SK-N-SH treated with all-trans-retinoic acid at 6 μM for 48 hours (cell line): Measurements from ENCODE around the gene SIN3B.
A peak's percentile ranks its signal among the peaks of the same experiment; 100 is the strongest.

ENCODE experiments used
- ATAC-seq: fragments of 200-7000 bp; cut with Tn5 transposase; 3 replicates; pipeline ENCODE4 v1.9.1; 2020; ENCODE audit warnings: mild to moderate bottlenecking, moderate library complexity
- ARNTL ChIP-seq: fragments of 450-650 bp; formaldehyde crosslinking; IDR thresholded peaks from 2 replicates; pipeline ENCODE4 v1.5.0; 2020; ENCODE audit warnings: low read depth, mild to moderate bottlenecking, moderate library complexity, borderline replicate concordance
- CSDC2 ChIP-seq: fragments of 250-450 bp; sonication (Bioruptor Pico); IDR thresholded peaks from 2 replicates; pipeline ENCODE4 v1.5.0; 2020; ENCODE audit warnings: mild to moderate bottlenecking, moderate library complexity
- ESRRG ChIP-seq: fragments of 250-450 bp; sonication (Bioruptor Pico); IDR thresholded peaks from 2 replicates; pipeline ENCODE4 v1.6.1; 2021; ENCODE audit warnings: mild to moderate bottlenecking
- GLIS3 ChIP-seq: fragments of 250-450 bp; sonication (Bioruptor Pico); IDR thresholded peaks from 2 replicates; pipeline ENCODE4 v1.5.0; 2020; ENCODE audit warnings: mild to moderate bottlenecking, moderate library complexity
- OSR1 ChIP-seq: fragments of 250-450 bp; sonication (Bioruptor Pico); IDR thresholded peaks from 2 replicates; pipeline ENCODE4 v1.8.0; 2022; ENCODE audit warnings: moderate library complexity, mild to moderate bottlenecking, inconsistent platforms
- PPARA ChIP-seq: fragments of 250-450 bp; sonication (Bioruptor Pico); IDR thresholded peaks from 2 replicates; pipeline ENCODE4 v1.5.0; 2020; ENCODE audit warnings: mild to moderate bottlenecking, borderline replicate concordance
- RARB ChIP-seq: fragments of 250-450 bp; sonication (Bioruptor Pico); IDR thresholded peaks from 2 replicates; pipeline ENCODE4 v1.8.0; 2021; ENCODE audit warnings: mild to moderate bottlenecking, moderate library complexity
- SNAI2 ChIP-seq: fragments of 250-450 bp; sonication (Bioruptor Pico); IDR thresholded peaks from 2 replicates; pipeline ENCODE4 v1.5.0; 2020; ENCODE audit warnings: mild to moderate bottlenecking, moderate library complexity
- TCF4 ChIP-seq: fragments of 250-450 bp; sonication (Bioruptor Pico); IDR thresholded peaks from 2 replicates; pipeline ENCODE4 v1.8.0; 2021; ENCODE audit warnings: mild to moderate bottlenecking, moderate library complexity, borderline replicate concordance
- TOX ChIP-seq: fragments of 250-450 bp; sonication (Bioruptor Pico); IDR thresholded peaks from 2 replicates; pipeline ENCODE4 v1.8.0; 2021; ENCODE audit warnings: mild to moderate bottlenecking, moderate library complexity, borderline replicate concordance
- ZFP3 ChIP-seq: fragments of 250-450 bp; sonication (Bioruptor Pico); IDR thresholded peaks from 2 replicates; pipeline ENCODE4 v1.5.0; 2020; ENCODE audit warnings: mild to moderate bottlenecking, moderate library complexity
- ZFP30 ChIP-seq: fragments of 450-650 bp; formaldehyde crosslinking; IDR thresholded peaks from 2 replicates; pipeline ENCODE4 v1.5.0; 2022; ENCODE audit warnings: mild to moderate bottlenecking, moderate library complexity
- ZNF565 ChIP-seq: fragments of 450-650 bp; formaldehyde crosslinking; conservative IDR thresholded peaks from 2 replicates; pipeline ENCODE4 v1.5.0; 2020; ENCODE audit warnings: low read depth, mild to moderate bottlenecking, moderate library complexity
- ZNF70 ChIP-seq: fragments of 450-650 bp; formaldehyde crosslinking; IDR thresholded peaks from 2 replicates; pipeline ENCODE4 v1.5.0; 2020; ENCODE audit warnings: mild to moderate bottlenecking, moderate library complexity
- ZNF8 ChIP-seq: fragments of 450-650 bp; formaldehyde crosslinking; IDR thresholded peaks from 2 replicates; pipeline ENCODE4 v1.5.0; 2020; ENCODE audit warnings: mild to moderate bottlenecking, moderate library complexity
- TF ChIP-seq, protein P1 (sequence below): fragments of 250-450 bp; sonication (Bioruptor Pico); IDR thresholded peaks from 2 replicates; pipeline ENCODE4 v1.5.1; 2021; ENCODE audit warnings: mild to moderate bottlenecking, moderate library complexity
- TF ChIP-seq, protein P2 (sequence below): fragments of 250-450 bp; sonication (Bioruptor Pico); IDR thresholded peaks from 2 replicates; pipeline ENCODE4 v1.8.0; 2021; ENCODE audit warnings: low read depth, mild to moderate bottlenecking, moderate library complexity, borderline replicate concordance
- TF ChIP-seq, protein P3 (sequence below): fragments of 250-450 bp; sonication (Bioruptor Pico); IDR thresholded peaks from 2 replicates; pipeline ENCODE4 v1.5.0; 2020; ENCODE audit warnings: mild to moderate bottlenecking, moderate library complexity
- TF ChIP-seq, protein P4 (sequence below): fragments of 250-450 bp; sonication (Bioruptor Pico); IDR thresholded peaks from 2 replicates; pipeline ENCODE4 v1.5.1; 2020; ENCODE audit warnings: low read depth, mild to moderate bottlenecking, moderate library complexity

SIN3B gene

DNA sequence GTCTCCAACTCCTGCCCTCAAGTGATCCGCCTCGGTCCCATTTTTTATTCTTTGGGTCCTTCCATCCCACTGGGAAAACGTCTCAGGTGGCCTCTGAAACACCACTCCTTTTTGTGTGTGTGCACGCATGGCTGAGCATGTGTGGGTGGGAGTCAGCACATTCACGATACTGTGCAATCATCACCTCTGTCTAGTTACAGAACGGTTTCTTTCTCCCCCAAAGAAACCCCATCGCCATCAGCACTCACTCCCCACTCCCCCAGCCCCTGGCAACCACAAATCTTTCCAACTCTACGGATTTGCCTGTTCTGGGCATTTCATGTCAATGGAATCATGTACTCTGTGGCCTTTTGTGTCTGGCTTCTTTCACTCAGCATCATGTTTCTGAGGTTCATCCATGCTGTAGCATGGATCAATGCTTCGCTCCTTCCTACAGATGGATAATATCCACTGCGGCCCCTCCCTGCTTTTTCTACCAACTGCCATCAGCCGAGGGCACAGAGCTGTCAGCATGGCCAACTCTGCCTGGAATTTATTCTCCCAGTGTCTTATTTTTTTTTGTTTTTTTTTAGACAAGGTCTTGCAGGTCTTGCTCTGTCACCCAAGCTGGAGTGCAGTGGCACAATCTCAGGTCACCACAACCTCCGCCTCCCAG lies 69.3 kb downstream of the SIN3B start:
- TF ChIP-seq ARNTL = no peak
- no peak for TF ChIP-seq SNAI2 (CRISPR knock-in tag)
- TF ChIP-seq, protein P1, sequence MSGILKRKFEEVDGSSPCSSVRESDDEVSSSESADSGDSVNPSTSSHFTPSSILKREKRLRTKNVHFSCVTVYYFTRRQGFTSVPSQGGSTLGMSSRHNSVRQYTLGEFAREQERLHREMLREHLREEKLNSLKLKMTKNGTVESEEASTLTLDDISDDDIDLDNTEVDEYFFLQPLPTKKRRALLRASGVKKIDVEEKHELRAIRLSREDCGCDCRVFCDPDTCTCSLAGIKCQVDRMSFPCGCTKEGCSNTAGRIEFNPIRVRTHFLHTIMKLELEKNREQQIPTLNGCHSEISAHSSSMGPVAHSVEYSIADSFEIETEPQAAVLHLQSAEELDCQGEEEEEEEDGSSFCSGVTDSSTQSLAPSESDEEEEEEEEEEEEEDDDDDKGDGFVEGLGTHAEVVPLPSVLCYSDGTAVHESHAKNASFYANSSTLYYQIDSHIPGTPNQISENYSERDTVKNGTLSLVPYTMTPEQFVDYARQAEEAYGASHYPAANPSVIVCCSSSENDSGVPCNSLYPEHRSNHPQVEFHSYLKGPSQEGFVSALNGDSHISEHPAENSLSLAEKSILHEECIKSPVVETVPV (CRISPR knock-in tag) = no peak
- TF ChIP-seq GLIS3 (CRISPR knock-in tag) = no peak
- TF ChIP-seq ZNF565 (CRISPR knock-in tag) = no peak
- TF ChIP-seq TCF4 (CRISPR knock-in tag) = no peak
- TF ChIP-seq, protein P2, sequence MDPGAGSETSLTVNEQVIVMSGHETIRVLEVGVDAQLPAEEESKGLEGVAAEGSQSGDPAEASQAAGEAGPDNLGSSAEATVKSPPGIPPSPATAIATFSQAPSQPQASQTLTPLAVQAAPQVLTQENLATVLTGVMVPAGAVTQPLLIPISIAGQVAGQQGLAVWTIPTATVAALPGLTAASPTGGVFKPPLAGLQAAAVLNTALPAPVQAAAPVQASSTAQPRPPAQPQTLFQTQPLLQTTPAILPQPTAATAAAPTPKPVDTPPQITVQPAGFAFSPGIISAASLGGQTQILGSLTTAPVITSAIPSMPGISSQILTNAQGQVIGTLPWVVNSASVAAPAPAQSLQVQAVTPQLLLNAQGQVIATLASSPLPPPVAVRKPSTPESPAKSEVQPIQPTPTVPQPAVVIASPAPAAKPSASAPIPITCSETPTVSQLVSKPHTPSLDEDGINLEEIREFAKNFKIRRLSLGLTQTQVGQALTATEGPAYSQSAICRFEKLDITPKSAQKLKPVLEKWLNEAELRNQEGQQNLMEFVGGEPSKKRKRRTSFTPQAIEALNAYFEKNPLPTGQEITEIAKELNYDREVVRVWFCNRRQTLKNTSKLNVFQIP (CRISPR knock-in tag) = no peak
- TF ChIP-seq RARB (CRISPR knock-in tag) = no peak
- TF ChIP-seq ZFP30 (CRISPR knock-in tag) = no peak
- TF ChIP-seq, all 23 proteins: peak for 0
- ATAC-seq = no peak

DNA sequence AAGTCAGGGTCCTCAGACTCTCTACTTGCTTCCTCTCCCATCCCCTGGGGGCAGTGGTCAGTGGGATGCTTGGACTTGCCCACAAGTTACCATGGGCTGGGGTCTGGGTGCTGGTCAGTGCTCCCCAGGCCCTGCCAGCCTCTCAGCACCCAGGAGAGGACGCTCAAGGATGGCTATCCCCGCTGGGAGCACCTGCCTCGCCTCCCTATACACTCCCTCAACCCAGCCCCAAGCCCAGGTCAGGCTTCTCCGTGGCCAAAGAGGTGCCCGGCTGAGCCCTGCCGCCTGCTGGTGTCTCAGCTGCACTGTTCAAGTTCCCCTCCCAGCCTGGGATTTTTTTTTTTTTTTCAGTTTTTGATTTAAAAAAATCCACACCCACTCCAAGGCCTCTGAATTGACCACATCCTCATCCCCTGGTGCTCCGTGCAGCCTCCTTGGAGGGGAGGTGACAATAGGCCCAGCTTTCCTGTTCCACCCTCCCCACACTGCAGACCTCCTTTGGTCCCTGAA lies 70.4 kb downstream of the SIN3B start:
- TF ChIP-seq ZNF70 = no peak
- TF ChIP-seq PPARA = no peak
- TF ChIP-seq, protein P2 (CRISPR knock-in tag) = no peak
- TF ChIP-seq ARNTL = no peak
- no peak for TF ChIP-seq GLIS3 (CRISPR knock-in tag)
- no peak for TF ChIP-seq ESRRG (CRISPR knock-in tag)
- TF ChIP-seq, protein P1 (CRISPR knock-in tag) = no peak
- TF ChIP-seq, protein P3, sequence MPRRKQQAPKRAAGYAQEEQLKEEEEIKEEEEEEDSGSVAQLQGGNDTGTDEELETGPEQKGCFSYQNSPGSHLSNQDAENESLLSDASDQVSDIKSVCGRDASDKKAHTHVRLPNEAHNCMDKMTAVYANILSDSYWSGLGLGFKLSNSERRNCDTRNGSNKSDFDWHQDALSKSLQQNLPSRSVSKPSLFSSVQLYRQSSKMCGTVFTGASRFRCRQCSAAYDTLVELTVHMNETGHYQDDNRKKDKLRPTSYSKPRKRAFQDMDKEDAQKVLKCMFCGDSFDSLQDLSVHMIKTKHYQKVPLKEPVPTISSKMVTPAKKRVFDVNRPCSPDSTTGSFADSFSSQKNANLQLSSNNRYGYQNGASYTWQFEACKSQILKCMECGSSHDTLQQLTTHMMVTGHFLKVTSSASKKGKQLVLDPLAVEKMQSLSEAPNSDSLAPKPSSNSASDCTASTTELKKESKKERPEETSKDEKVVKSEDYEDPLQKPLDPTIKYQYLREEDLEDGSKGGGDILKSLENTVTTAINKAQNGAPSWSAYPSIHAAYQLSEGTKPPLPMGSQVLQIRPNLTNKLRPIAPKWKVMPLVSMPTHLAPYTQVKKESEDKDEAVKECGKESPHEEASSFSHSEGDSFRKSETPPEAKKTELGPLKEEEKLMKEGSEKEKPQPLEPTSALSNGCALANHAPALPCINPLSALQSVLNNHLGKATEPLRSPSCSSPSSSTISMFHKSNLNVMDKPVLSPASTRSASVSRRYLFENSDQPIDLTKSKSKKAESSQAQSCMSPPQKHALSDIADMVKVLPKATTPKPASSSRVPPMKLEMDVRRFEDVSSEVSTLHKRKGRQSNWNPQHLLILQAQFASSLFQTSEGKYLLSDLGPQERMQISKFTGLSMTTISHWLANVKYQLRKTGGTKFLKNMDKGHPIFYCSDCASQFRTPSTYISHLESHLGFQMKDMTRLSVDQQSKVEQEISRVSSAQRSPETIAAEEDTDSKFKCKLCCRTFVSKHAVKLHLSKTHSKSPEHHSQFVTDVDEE (CRISPR knock-in tag) = no peak
- TF ChIP-seq OSR1 (CRISPR knock-in tag) = no peak
- no peak for TF ChIP-seq RARB (CRISPR knock-in tag)
- TF ChIP-seq ZNF8 (CRISPR knock-in tag) = no peak
- no peak for TF ChIP-seq TCF4 (CRISPR knock-in tag)
- TF ChIP-seq CSDC2 = no peak
- peak; percentile 34 for ATAC-seq

DNA sequence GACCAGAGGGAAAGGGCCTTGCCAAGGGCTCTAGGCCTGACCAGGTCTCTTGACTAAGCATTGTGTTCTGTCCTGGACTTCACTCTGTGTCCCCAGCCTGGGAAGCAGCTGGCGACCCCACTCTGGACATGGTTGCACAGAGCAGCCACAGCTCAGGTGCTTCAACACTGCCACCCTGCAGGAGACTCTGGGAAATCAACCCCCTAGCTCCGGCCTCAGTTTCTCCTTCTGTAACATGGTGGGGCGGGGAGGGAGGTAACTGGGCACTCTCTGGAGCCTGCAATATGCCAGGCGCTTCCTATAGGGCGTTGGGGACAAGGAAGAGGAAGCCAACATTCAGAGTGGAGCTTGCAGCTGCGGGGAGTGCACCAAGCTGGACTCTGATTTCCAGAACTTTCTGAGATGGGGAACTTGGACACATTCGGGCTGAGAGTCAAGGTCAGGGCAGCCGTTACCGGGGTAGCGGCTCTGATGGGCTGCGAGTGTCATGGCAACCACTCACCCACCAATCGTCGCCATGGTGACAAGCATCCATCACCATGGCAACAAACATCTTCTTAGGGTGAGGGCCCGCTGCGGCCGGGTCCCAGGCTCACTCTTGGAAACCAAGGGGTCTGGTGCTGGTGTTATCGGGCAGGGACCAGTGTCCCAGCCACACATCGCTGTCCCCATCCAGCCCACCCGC lies 72.4 kb downstream of the SIN3B start:
- TF ChIP-seq CSDC2 = no peak
- ATAC-seq = no peak

DNA sequence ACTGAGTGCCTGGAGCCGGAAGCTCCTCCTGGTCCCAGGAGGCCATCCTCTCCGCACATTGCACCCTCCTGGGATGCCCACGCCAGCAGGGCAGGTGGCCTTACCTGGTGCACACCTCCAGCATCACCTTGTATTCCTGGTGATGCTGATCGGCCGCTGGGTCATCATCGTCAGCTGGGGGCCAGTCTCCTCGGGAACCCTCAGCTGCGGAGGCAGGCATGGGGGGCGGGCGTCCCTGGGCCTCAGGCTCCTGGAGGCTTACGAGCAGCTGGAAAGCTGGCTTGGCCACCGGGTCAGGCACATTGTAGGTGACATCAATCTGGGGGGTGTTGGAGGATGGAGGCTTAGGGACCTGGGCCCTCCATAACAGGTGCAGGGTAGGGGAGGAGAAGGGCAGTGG lies 73.3 kb downstream of the SIN3B start:
- ATAC-seq = no peak
- TF ChIP-seq ZNF565 (CRISPR knock-in tag) (no peak), ZFP30 (CRISPR knock-in tag) (no peak), ESRRG (CRISPR knock-in tag) (no peak), TOX (no peak), OSR1 (CRISPR knock-in tag) (no peak), ZFP3 (CRISPR knock-in tag) (no peak), ZNF8 (CRISPR knock-in tag) (no peak), GLIS3 (CRISPR knock-in tag) (no peak)
- TF ChIP-seq, protein P4, sequence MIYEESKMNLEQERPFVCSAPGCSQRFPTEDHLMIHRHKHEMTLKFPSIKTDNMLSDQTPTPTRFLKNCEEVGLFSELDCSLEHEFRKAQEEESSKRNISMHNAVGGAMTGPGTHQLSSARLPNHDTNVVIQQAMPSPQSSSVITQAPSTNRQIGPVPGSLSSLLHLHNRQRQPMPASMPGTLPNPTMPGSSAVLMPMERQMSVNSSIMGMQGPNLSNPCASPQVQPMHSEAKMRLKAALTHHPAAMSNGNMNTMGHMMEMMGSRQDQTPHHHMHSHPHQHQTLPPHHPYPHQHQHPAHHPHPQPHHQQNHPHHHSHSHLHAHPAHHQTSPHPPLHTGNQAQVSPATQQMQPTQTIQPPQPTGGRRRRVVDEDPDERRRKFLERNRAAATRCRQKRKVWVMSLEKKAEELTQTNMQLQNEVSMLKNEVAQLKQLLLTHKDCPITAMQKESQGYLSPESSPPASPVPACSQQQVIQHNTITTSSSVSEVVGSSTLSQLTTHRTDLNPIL = no peak
